ENCODE results near the gene CCDC15. TPM values are rescaled to one million over a fixed set of nuclear protein-coding genes. Genes with fewer than 3 reads are reported as not detected.

The CCDC15 gene
- total and polyA plus RNA-seq, 2 of the 13 experiments (the other 11 are each of a cell fraction or from before 2014, with no cell fraction given): 2.2 to 4.6 TPM

- TF ChIP-seq CTCF (CRISPR knock-in tag; IDR thresholded peaks at IDR 0.05) (peak; percentile 42), AFF4 (CRISPR knock-in tag; IDR thresholded peaks at IDR 0.05) (no peak), SOX6 (IDR thresholded peaks at IDR 0.05) (no peak), SOX6 (CRISPR knock-in tag; IDR thresholded peaks at IDR 0.05) (no peak)
- no peak for DNase-seq (ENCODE audit: low spot score)
- in situ Hi-C loops (cut with HindIII; ENCODE audit: extremely low pct_ligation_motif_present, low pct_unique_long_range_greater_than_20kb) (no loop called here), intact Hi-C loops (cut with micrococcal nuclease; ENCODE audit: unreplicated experiment) (no loop called here)
- Histone ChIP-seq H3K4me1 (ENCODE audit: insufficient read depth, low read length) (peaks cover 34% of the 10 kb centered on the region), H2AFZ (ENCODE audit: low read length) (no peak overlapping the region), H3K27ac (ENCODE audit: extremely low read length, insufficient read depth, low read length) (no peak overlapping the region), H3K27me3 (ENCODE audit: control insufficient read depth in 1 of 2, insufficient read depth in 2 of 2, low read length in 2 of 2) (no peaks in the 10 kb centered on the region), H3K36me3 (replicated peaks in 1 of 2; ENCODE audit: control insufficient read depth in 1 of 2, insufficient read depth in 2 of 2, low read length in 2 of 2) (no peaks in the 10 kb centered on the region), H4K20me1 (ENCODE audit: insufficient read depth, low read length) (no peaks in the 10 kb centered on the region), H3K9ac (ENCODE audit: insufficient read depth, low read depth, low read length) (no peak overlapping the region), H3K4me3 (replicated peaks in 1 of 3; ENCODE audit: insufficient read depth in 1 of 3, low read depth in 2 of 3, low read length in 3 of 3) (no peak overlapping the region), H3K79me2 (ENCODE audit: insufficient read depth, low read length) (no peaks in the 10 kb centered on the region), H3K4me2 (ENCODE audit: low read depth, low read length) (no peak overlapping the region), H3K9me3 (ENCODE audit: low read length) (no peaks in the 10 kb centered on the region)
- ATAC-seq: peak; percentile 20; the same call in 2 of the 3 replicates
- POLR2A ChIA-PET: interaction anchor here (1.2 kb wide), 1 partner anchor 26 kb away, joined by 6 read pairs; the partner anchor contains the start of gene TMEM218
- FAIRE-seq: no peak
- WGBS (ENCODE audit: low lambda C conversion rate): 82% methylated on average over 18 of the region's 20 CpGs
- CTCF ChIA-PET (ENCODE audit: low intra/inter-chr PET ratio, low total read pairs): no interaction called here
- no TSS peak for BruUV-seq (replicated peaks)
Measured at GRCh38 chr11:125085301-125086081, 131.5 kb downstream of the CCDC15 start.

All from HepG2 (cell line).